Sigmoid colon (tissue), 7 donors: ENCODE measurements around the gene PPP1R12A. TPM values are rescaled to one million over a fixed set of nuclear protein-coding genes. Genes with fewer than 3 reads are reported as not detected.
A peak's percentile ranks its signal among the peaks of the same experiment; 100 is the strongest.
"Not testable (repeated sequence)": the region's sequence is repeated elsewhere in the genome, so short reads cannot be mapped to it uniquely, and the experiment has no call there.

Source experiments
- DNase-seq: peaks from one replicate; pipeline ENCODE4 v3.0.0-alpha.2; 2019
- H3K27ac ChIP-seq, 4 donors: fragments of 200-600 bp; sonication (generic); one replicate each; pipeline ENCODE4 v1.5.1; 2016 to 2019; ENCODE audit warnings: mild to moderate bottlenecking in 1 of 4
- H3K27me3 ChIP-seq, 3 donors: fragments of 200-600 bp; sonication (generic); one replicate each; pipeline ENCODE4 v1.5.1; 2019; ENCODE audit warnings: mild to moderate bottlenecking in 1 of 3
- H3K36me3 ChIP-seq, 4 donors: fragments of 200-600 bp; sonication (generic); one replicate each; pipeline ENCODE4 v1.5.1; 2016 to 2019
- H3K4me1 ChIP-seq, 4 donors: fragments of 200-600 bp; sonication (generic); one replicate each; pipeline ENCODE4 v1.5.1; 2017 to 2019
- H3K4me3 ChIP-seq, 4 donors: fragments of 200-600 bp; sonication (generic); one replicate each; pipeline ENCODE4 v1.5.1; 2017 to 2019; ENCODE audit warnings: mild to moderate bottlenecking in 2 of 4, moderate library complexity in 1 of 4
- H3K9me3 ChIP-seq, 4 donors: fragments of 200-600 bp in 3 of 4; sonication (generic) in 3 of 4; one replicate each; pipeline versions ENCODE4 v1.5.1 to v1.6.1; 2013 to 2019
- CTCF ChIP-seq, 4 experiments: fragments of 450-650 bp in 3 of 4; fragments of 200-600 bp in 1 of 4; IDR thresholded peaks; one replicate each; pipeline ENCODE4 v1.5.1; 2016 to 2019; ENCODE audit warnings: antibody characterized with exemption in 4 of 4, mild to moderate bottlenecking in 3 of 4, moderate library complexity in 2 of 4
- EP300 ChIP-seq, 4 donors: sonication (generic); formaldehyde crosslinking; IDR thresholded peaks; one replicate each; pipeline ENCODE4 v1.6.1; 2017; ENCODE audit warnings: antibody characterized with exemption in 4 of 4
- POLR2A ChIP-seq, 2 donors: fragments of 450-650 bp; IDR thresholded peaks; one replicate each; pipeline ENCODE4 v1.6.1; 2016; ENCODE audit warnings: antibody characterized with exemption in 2 of 2, mild to moderate bottlenecking in 2 of 2, moderate library complexity in 2 of 2
- POLR2AphosphoS5 ChIP-seq, 4 donors: sonication (generic); formaldehyde crosslinking; IDR thresholded peaks; one replicate each; pipeline ENCODE4 v1.6.1; 2017; ENCODE audit warnings: antibody characterized with exemption in 4 of 4
- WGBS, 2 donors: extraction: QIAGEN DNeasy Blood & Tissue Kit; methylation state at CpG; one replicate each; pipeline ENCODE4 v1.1.7; 2013; 5-methylcytosine and 5-hydroxymethylcytosine counted together
- intact Hi-C: fragments of 100-400 bp; cut with DNase I; formaldehyde crosslinking; loops from one replicate; pipeline ENCODE4 v1.15.1; 2023
- polyA plus RNA-seq, 3 donors: library from polyadenylated mRNA; stranded (reverse); fragments of 200-250 nt; gene quantifications; one replicate each; pipeline ENCODE4 v1.2.3, GENCODE V29; 2013
- total RNA-seq, 4 donors: library from RNA; depleted of rRNA; stranded (reverse); fragments of >200 nt; gene quantifications; one replicate each; pipeline ENCODE4 v1.1.0, GENCODE V29; 2016
- donor health status: healthy with polysubstance abuse.
- donor health status: Bipolar disorder and iron deficiency.
- donor health status: healthy.

Gene PPP1R12A
- total and polyA plus RNA-seq, 7 donors = 11.4 to 528 (median 326) TPM

GRCh38 chr12:79978692-79979091, 43.8 kb upstream of the PPP1R12A start:
- Histone ChIP-seq H3K4me1 (peaks cover 0 to 23% (median 16%) of the 10 kb centered on the region in 4 donors), H3K27me3 (no peaks in the 10 kb centered on the region), H3K4me3 (no peak overlapping the region), H3K9me3 (no peaks in the 10 kb centered on the region), H3K27ac (no peak overlapping the region), H3K36me3 (no peaks in the 10 kb centered on the region)
- no peak for DNase-seq
- TF ChIP-seq POLR2AphosphoS5 (IDR thresholded peaks at IDR 0.05) (no peak), CTCF (IDR thresholded peaks at IDR 0.05) (no peak), EP300 (IDR thresholded peaks at IDR 0.05) (no peak), POLR2A (IDR thresholded peaks at IDR 0.05) (no peak)
- intact Hi-C loops = loop anchor here (10.0 kb wide), 1 partner anchor 286 kb away; no protein-coding TSS in a partner anchor
- WGBS, 2 donors = 58 to 71% methylated on average over 1 of the region's 1 CpG

GRCh38 chr12:79977856-79978460, 43.1 kb upstream of the PPP1R12A start:
- H3K4me1 ChIP-seq = peaks cover 0 to 25% (median 19%) of the 10 kb centered on the region in 4 donors
- intact Hi-C loops = loop anchor here (10.0 kb wide), 1 partner anchor 287 kb away; no protein-coding TSS in a partner anchor
- H3K27me3 ChIP-seq, H3K9me3 ChIP-seq, H3K4me3 ChIP-seq, H3K36me3 ChIP-seq, DNase-seq, H3K27ac ChIP-seq: not testable (repeated sequence)
- 20 to 52% methylated on average over 2 to 3 of the region's 3 CpGs for WGBS, 2 donors

- no peak for DNase-seq
- Histone ChIP-seq H3K36me3 (no peaks in the 10 kb centered on the region), H3K27ac (peak overlapping the region in 2 of 4 donors; percentile 66 to 75), H3K9me3 (no peaks in the 10 kb centered on the region), H3K27me3 (no peaks in the 10 kb centered on the region), H3K4me3 (no peak overlapping the region), H3K4me1 (peaks cover 0 to 26% (median 21%) of the 10 kb centered on the region in 4 donors)
- TF ChIP-seq POLR2AphosphoS5 (IDR thresholded peaks at IDR 0.05) (no peak), POLR2A (IDR thresholded peaks at IDR 0.05) (no peak)
- WGBS, 2 donors = 87 to 95% methylated on average over 5 of the region's 5 CpGs
- intact Hi-C loops = loop anchor here (10.0 kb wide), 1 partner anchor 290 kb away; no protein-coding TSS in a partner anchor
Observed at GRCh38 chr12:79975143-79975542, 40.2 kb upstream of the PPP1R12A start.

DNA sequence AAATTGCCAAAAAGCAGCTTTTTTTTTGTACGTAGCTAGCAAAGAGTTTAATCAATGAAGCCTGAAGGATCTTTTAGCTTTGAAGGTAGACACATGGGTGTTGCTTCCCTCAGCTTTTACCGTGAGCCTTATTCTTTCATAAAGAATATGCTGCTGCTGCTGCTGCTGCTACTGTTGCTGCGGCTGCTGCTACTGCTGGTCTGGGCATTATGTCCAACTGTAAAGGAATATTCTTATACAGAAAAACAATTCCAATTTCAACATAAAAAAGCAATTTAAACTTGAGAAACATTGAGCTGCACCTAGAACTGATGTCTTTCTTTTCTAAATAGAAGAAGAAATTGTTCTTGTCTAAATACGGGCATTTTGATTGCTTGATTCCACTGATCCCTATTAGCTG, 38.9 kb upstream of the PPP1R12A start:
- 87 to 88% methylated on average over 4 of the region's 4 CpGs for WGBS, 2 donors

GRCh38 chr12:79964100-79964627, 29.3 kb upstream of the PPP1R12A start:
- no peak overlapping the region for H3K4me3 ChIP-seq
- TF ChIP-seq POLR2AphosphoS5 (IDR thresholded peaks at IDR 0.05) = no peak
- TF ChIP-seq CTCF (IDR thresholded peaks at IDR 0.05) = no peak
- no peak for TF ChIP-seq POLR2A (IDR thresholded peaks at IDR 0.05)
- TF ChIP-seq EP300 (IDR thresholded peaks at IDR 0.05) = no peak
- no peaks in the 10 kb centered on the region for H3K4me1 ChIP-seq
- H3K9me3 ChIP-seq = no peaks in the 10 kb centered on the region
- no peak for DNase-seq
- H3K27me3 ChIP-seq = no peaks in the 10 kb centered on the region
- H3K36me3 ChIP-seq = no peaks in the 10 kb centered on the region
- intact Hi-C loops = no loop called here
- WGBS, 2 donors = 76 to 81% methylated on average over 3 of the region's 3 CpGs
- H3K27ac ChIP-seq = no peak overlapping the region

More for the DNA sequence above, 38.9 kb upstream of the PPP1R12A start:
- H3K36me3 ChIP-seq = no peaks in the 10 kb centered on the region
- H3K9me3 ChIP-seq = no peaks in the 10 kb centered on the region
- no peaks in the 10 kb centered on the region for H3K27me3 ChIP-seq
- TF ChIP-seq CTCF (IDR thresholded peaks at IDR 0.05) (no peak), POLR2A (IDR thresholded peaks at IDR 0.05) (no peak), POLR2AphosphoS5 (IDR thresholded peaks at IDR 0.05) (no peak)
- no peak for DNase-seq
- intact Hi-C loops = loop anchor here (10.0 kb wide), 1 partner anchor 291 kb away; no protein-coding TSS in a partner anchor
- peaks cover 0 to 26% (median 21%) of the 10 kb centered on the region in 4 donors for H3K4me1 ChIP-seq
- peak overlapping the region; percentile 63 to 75 (median 66) for H3K27ac ChIP-seq
- H3K4me3 ChIP-seq = peak overlapping the region in 2 of 4 donors; percentile 14 to 16
